K562 (cell line): ENCODE data around the gene ACTR3C. TPM values are rescaled to one million over a fixed set of nuclear protein-coding genes. Genes with fewer than 3 reads are reported as not detected.

Source experiments
- CAMTA2 ChIP-seq: fragments of 250-450 bp; sonication (Bioruptor Pico); conservative IDR thresholded peaks from 2 replicates; pipeline ENCODE4 v1.5.1; 2022
- CBX1 ChIP-seq: sonication (generic); IDR thresholded peaks from 2 replicates; pipeline ENCODE4 v1.6.1; 2016; ENCODE audit warnings: antibody characterized with exemption, low read depth, mild to moderate bottlenecking
- CCNT2 ChIP-seq: IDR thresholded peaks from 2 replicates; pipeline ENCODE4 v1.6.1; 2011; ENCODE audit warnings: borderline replicate concordance, low read depth, mild to moderate bottlenecking, moderate library complexity, mixed read lengths, low read length; ENCODE audit not compliant: insufficient read length; ENCODE audit errors: extremely low read depth
- HDAC8 ChIP-seq: fragments of 450-650 bp; IDR thresholded peaks from 2 replicates; pipeline ENCODE4 v1.6.1; 2016; ENCODE audit warnings: mild to moderate bottlenecking, missing genetic modification characterization, moderate library complexity, missing compliant biosample characterization
- HOXB6 ChIP-seq: fragments of 250-450 bp; sonication (Bioruptor Pico); IDR thresholded peaks from 2 replicates; pipeline ENCODE4 v1.5.1; 2022; ENCODE audit warnings: mild to moderate bottlenecking, borderline replicate concordance
- MCM5 ChIP-seq: fragments of 450-650 bp; IDR thresholded peaks from 2 replicates; pipeline ENCODE4 v1.6.1; 2016; ENCODE audit warnings: low read depth
- NFE2L1 ChIP-seq: fragments of 450-650 bp; IDR thresholded peaks from 2 replicates; pipeline ENCODE4 v1.6.1; 2016; ENCODE audit warnings: missing genetic modification characterization, low read depth, mild to moderate bottlenecking, missing compliant biosample characterization, moderate library complexity, borderline replicate concordance
- POLR2B ChIP-seq: fragments of 450-650 bp; IDR thresholded peaks from 2 replicates; pipeline ENCODE4 v1.6.1; 2018; ENCODE audit warnings: low read depth; ENCODE audit not compliant: partially characterized antibody
- RBM22 ChIP-seq: fragments of 200-400 bp; formaldehyde crosslinking; IDR thresholded peaks from 2 replicates; pipeline ENCODE4 v1.6.1; 2018; ENCODE audit warnings: low read length, low read depth; ENCODE audit not compliant: poor library complexity, severe bottlenecking
- SAP30 ChIP-seq: fragments of 200-600 bp; sonication (generic); IDR thresholded peaks from 2 replicates; pipeline ENCODE4 v1.6.1; 2012; ENCODE audit warnings: borderline replicate concordance, low read depth, mild to moderate bottlenecking, moderate library complexity, low read length, control low read depth, inconsistent platforms; ENCODE audit not compliant: insufficient read depth, poor library complexity, severe bottlenecking
- SIN3A ChIP-seq, 2 experiments: fragments of 150-350 bp in 1 of 2; IDR thresholded peaks; 2 replicates each; pipeline ENCODE4 v1.6.1; 2011 to 2016; ENCODE audit warnings: borderline replicate concordance in 2 of 2, low read depth in 2 of 2, low read length in 2 of 2, mild to moderate bottlenecking in 2 of 2, moderate library complexity in 2 of 2; ENCODE audit not compliant: control insufficient read depth in 1 of 2
- SIRT6 ChIP-seq: IDR thresholded peaks from one replicate; pipeline ENCODE4 v1.6.1; 2012; ENCODE audit warnings: low read depth, mild to moderate bottlenecking, control low read depth, inconsistent platforms, low read length, moderate library complexity
- SREBF2 ChIP-seq: sonication (generic); formaldehyde crosslinking; IDR thresholded peaks from 2 replicates; pipeline ENCODE4 v1.4.0; 2020; ENCODE audit warnings: mild to moderate bottlenecking, missing genetic modification reagents
- ZNF224 ChIP-seq: sonication (generic); formaldehyde crosslinking; IDR thresholded peaks from 2 replicates; pipeline ENCODE4 v1.8.0; 2022; ENCODE audit warnings: mild to moderate bottlenecking, missing genetic modification reagents
- polyA plus RNA-seq, 8 experiments: library from polyadenylated mRNA; depleted of rRNA in 4 of 8; stranded (reverse) in 5 of 8; unstranded in 3 of 8; fragments of >200 nt; fragmentation: Nextera tagmentation in 2 of 8; fragmentation: Illumina TruSeq in 1 of 8; extraction: Ambion mirVana in 2 of 8; extraction: Trizol in 1 of 8; gene quantifications; 2 replicates each; pipeline versions ENCODE4 v1.2.1 to v1.2.3, GENCODE V29; 2011 to 2014; ENCODE audit warnings: inconsistent platforms in 1 of 8, missing spikeins in 1 of 8
- total RNA-seq, 7 experiments: library from RNA; depleted of rRNA in 6 of 7; stranded (reverse); fragments of >200 nt in 6 of 7; fragmentation: Illumina TruSeq in 2 of 7; extraction: Trizol in 2 of 7; gene quantifications; 2 replicates each; pipeline versions ENCODE4 v1.2.1 to v1.2.3, GENCODE V29; 2011 to 2021; ENCODE audit warnings: low replicate concordance in 1 of 7
- TF ChIP-seq, protein P1 (sequence below): fragments of 450-650 bp; IDR thresholded peaks from 2 replicates; pipeline ENCODE4 v1.6.1; 2016; ENCODE audit warnings: missing biosample characterization, missing genetic modification characterization
- TF ChIP-seq, protein P2 (sequence below): fragments of 250-450 bp; sonication (Bioruptor Pico); IDR thresholded peaks from 2 replicates; pipeline ENCODE4 v1.9.0; 2021; ENCODE audit warnings: mild to moderate bottlenecking
- TF ChIP-seq, protein P3 (sequence below): IDR thresholded peaks from 2 replicates; pipeline ENCODE4 v1.6.1; 2012; ENCODE audit warnings: low read depth, low read length, improper control_type of control experiment, borderline replicate concordance
- TF ChIP-seq, protein P4 (sequence below): fragments of 450-650 bp; conservative IDR thresholded peaks from 2 replicates; pipeline ENCODE4 v1.6.1; 2016; ENCODE audit warnings: missing genetic modification characterization, low read depth, mild to moderate bottlenecking, missing compliant biosample characterization, moderate library complexity
- TF ChIP-seq, protein P5 (sequence below): sonication (generic); formaldehyde crosslinking; IDR thresholded peaks from 2 replicates; pipeline ENCODE4 v1.8.0; 2022; ENCODE audit warnings: mild to moderate bottlenecking, missing genetic modification reagents
- TF ChIP-seq, protein P6 (sequence below): IDR thresholded peaks from 2 replicates; pipeline ENCODE4 v1.6.1; 2011; ENCODE audit not compliant: insufficient read length; ENCODE audit errors: extremely low read depth

ACTR3C gene
- total and polyA plus RNA-seq, 9 of the 15 experiments (the other 6 are each of a cell fraction or from before 2014, with no cell fraction given): 9.0 to 35.4 (median 13.3) TPM

DNA sequence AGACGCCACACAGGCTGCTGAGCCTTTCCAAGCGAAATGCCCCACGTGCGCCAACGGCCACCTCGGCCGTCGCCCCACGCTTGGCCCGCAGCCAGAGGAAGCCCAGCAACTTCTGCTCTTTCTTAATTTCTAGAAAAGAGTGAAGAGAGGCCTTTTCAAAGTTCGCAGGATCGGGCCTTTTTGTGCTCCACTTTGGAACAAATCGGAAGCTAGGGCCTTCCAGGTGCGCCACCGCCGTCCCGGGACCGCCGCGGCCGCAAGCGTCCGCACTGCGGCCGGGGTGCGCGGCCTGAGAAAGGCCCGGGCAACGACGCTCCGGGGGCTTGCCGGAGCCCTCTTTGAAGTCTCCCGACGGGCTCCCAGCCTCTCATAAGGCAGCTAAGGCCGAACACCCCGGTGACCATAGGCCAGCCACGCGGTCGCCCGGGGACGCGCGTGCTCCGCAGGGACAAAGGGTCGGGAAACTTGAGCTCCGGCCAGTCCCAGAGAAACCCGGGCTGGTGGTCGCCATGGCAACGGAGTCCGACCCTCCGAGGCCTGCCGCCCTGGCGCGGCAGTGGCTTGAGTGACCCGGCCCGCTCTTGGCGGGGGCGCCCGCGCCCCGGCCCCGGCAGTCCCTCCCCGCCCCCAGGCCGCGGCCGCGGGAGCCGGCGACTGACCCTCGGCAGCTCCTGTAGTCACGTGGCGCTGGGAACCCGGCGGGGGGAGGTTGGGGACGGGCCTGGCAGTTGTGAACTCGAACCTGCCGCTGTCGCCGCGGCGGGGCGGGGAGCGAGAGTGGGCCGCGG is 44.9 kb upstream of the ACTR3C start, which contains the start of gene REPIN1 (continued):
- no peak for TF ChIP-seq NFE2L1
- TF ChIP-seq, protein P1, sequence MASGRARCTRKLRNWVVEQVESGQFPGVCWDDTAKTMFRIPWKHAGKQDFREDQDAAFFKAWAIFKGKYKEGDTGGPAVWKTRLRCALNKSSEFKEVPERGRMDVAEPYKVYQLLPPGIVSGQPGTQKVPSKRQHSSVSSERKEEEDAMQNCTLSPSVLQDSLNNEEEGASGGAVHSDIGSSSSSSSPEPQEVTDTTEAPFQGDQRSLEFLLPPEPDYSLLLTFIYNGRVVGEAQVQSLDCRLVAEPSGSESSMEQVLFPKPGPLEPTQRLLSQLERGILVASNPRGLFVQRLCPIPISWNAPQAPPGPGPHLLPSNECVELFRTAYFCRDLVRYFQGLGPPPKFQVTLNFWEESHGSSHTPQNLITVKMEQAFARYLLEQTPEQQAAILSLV (tag): no peak
- no peak for TF ChIP-seq HOXB6
- TF ChIP-seq, protein P2, sequence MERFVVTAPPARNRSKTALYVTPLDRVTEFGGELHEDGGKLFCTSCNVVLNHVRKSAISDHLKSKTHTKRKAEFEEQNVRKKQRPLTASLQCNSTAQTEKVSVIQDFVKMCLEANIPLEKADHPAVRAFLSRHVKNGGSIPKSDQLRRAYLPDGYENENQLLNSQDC (CRISPR knock-in tag): no peak
- TF ChIP-seq CAMTA2 (CRISPR knock-in tag): no peak
- TF ChIP-seq, protein P3, sequence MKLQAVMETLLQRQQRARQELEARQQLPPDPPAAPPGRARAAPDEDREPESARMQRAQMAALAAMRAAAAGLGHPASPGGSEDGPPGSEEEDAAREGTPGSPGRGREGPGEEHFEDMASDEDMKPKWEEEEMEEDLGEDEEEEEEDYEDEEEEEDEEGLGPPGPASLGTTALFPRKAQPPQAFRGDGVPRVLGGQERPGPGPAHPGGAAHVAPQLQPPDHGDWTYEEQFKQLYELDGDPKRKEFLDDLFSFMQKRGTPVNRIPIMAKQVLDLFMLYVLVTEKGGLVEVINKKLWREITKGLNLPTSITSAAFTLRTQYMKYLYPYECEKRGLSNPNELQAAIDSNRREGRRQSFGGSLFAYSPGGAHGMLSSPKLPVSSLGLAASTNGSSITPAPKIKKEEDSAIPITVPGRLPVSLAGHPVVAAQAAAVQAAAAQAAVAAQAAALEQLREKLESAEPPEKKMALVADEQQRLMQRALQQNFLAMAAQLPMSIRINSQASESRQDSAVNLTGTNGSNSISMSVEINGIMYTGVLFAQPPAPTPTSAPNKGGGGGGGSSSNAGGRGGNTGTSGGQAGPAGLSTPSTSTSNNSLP: no peak
- TF ChIP-seq, protein P4, sequence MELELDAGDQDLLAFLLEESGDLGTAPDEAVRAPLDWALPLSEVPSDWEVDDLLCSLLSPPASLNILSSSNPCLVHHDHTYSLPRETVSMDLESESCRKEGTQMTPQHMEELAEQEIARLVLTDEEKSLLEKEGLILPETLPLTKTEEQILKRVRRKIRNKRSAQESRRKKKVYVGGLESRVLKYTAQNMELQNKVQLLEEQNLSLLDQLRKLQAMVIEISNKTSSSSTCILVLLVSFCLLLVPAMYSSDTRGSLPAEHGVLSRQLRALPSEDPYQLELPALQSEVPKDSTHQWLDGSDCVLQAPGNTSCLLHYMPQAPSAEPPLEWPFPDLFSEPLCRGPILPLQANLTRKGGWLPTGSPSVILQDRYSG: peak; percentile 93
- TF ChIP-seq CBX1: peak; percentile 91
- TF ChIP-seq MCM5: no peak
- TF ChIP-seq POLR2B: no peak
- TF ChIP-seq SIRT6: no peak
- TF ChIP-seq, protein P5, sequence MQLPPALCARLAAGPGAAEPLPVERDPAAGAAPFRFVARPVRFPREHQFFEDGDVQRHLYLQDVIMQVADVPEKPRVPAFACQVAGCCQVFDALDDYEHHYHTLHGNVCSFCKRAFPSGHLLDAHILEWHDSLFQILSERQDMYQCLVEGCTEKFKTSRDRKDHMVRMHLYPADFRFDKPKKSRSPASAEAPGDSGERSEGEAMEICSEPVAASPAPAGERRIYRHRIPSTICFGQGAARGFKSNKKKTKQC (CRISPR knock-in tag): peak; percentile 97
- TF ChIP-seq HDAC8 (tag): peak; percentile 88
- TF ChIP-seq, protein P6, sequence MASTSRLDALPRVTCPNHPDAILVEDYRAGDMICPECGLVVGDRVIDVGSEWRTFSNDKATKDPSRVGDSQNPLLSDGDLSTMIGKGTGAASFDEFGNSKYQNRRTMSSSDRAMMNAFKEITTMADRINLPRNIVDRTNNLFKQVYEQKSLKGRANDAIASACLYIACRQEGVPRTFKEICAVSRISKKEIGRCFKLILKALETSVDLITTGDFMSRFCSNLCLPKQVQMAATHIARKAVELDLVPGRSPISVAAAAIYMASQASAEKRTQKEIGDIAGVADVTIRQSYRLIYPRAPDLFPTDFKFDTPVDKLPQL: no peak
- TF ChIP-seq ZNF224 (CRISPR knock-in tag): no peak; the same call in none of the 2 replicates
- TF ChIP-seq SIN3A (IDR thresholded peaks at IDR 0.05; ENCODE audit: borderline replicate concordance in 2 of 2, control insufficient read depth in 1 of 2, low read depth in 2 of 2, low read length in 2 of 2): peak in 1 of 2 experiments; percentile 92; a peak in 3 of 4 replicates
- TF ChIP-seq SAP30: peak; percentile 28
- peak; percentile 90 for TF ChIP-seq RBM22
- TF ChIP-seq CCNT2: peak; percentile 97
- TF ChIP-seq SREBF2 (CRISPR knock-in tag): no peak
